ENCODE measurements around the gene GRAMD1A.

DNA sequence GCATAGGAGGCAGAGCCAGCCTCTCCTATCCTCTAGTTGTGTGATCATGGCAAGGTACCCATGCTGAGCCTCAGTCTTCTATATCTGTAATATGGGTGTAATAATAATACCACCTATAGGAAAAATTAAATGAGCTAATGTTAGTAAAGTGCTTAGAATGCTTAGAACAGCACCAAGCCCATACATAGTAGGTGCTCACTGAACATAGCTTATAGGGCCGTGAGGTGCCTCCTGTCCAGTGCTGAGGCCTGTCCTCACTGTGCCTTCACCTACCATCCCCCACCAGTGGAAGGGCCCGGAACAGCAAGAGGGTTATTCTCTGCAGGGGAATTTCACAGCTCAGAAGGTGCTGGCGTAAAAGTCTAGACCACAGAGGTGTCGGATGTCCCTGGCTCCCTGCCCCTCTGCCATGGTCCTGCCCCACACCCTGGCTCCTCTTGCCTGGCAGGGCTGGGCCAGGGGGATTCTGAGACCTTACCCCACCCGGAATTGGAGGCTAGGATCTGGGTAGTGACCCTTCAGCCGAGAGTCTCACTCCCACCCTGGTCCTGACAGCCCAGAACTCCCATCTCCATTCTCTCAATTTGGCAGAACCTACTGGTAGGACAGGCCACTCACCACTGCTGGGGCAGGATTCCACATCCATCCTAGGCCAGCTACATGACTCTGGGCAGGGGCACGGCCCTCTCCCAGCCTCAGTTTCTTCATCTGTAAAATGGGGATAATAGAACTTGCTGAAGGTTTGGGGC is 27.9 kb downstream of the GRAMD1A start:
- TF ChIP-seq, protein P1, sequence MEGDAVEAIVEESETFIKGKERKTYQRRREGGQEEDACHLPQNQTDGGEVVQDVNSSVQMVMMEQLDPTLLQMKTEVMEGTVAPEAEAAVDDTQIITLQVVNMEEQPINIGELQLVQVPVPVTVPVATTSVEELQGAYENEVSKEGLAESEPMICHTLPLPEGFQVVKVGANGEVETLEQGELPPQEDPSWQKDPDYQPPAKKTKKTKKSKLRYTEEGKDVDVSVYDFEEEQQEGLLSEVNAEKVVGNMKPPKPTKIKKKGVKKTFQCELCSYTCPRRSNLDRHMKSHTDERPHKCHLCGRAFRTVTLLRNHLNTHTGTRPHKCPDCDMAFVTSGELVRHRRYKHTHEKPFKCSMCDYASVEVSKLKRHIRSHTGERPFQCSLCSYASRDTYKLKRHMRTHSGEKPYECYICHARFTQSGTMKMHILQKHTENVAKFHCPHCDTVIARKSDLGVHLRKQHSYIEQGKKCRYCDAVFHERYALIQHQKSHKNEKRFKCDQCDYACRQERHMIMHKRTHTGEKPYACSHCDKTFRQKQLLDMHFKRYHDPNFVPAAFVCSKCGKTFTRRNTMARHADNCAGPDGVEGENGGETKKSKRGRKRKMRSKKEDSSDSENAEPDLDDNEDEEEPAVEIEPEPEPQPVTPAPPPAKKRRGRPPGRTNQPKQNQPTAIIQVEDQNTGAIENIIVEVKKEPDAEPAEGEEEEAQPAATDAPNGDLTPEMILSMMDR (IDR thresholded peaks at IDR 0.05): no peak
- no peak for TF ChIP-seq POLR2A (IDR thresholded peaks at IDR 0.05)

Measured in body of pancreas (tissue), 4 donors.